Suprapubic skin (tissue), 4 donors: ENCODE data around the gene IFRD2.

Source experiments
- CTCF ChIP-seq, 2 donors: fragments of 200-600 bp in 1 of 2; fragments of 450-650 bp in 1 of 2; sonication (generic) in 1 of 2; IDR thresholded peaks; one replicate each; pipeline ENCODE4 v1.5.1; 2016 to 2019; ENCODE audit warnings: antibody characterized with exemption in 2 of 2, mild to moderate bottlenecking in 1 of 2, moderate library complexity in 1 of 2
- EP300 ChIP-seq: sonication (generic); formaldehyde crosslinking; IDR thresholded peaks from one replicate; pipeline ENCODE4 v1.6.1; 2017; ENCODE audit warnings: antibody characterized with exemption
- POLR2A ChIP-seq, 2 donors: fragments of 450-650 bp; IDR thresholded peaks; one replicate each; pipeline ENCODE4 v1.6.1; 2017; ENCODE audit warnings: antibody characterized with exemption in 2 of 2, mild to moderate bottlenecking in 2 of 2, moderate library complexity in 2 of 2
- POLR2AphosphoS5 ChIP-seq, 3 donors: sonication (generic); formaldehyde crosslinking; IDR thresholded peaks; one replicate each; pipeline ENCODE4 v1.6.1; 2017; ENCODE audit warnings: antibody characterized with exemption in 3 of 3

- TF ChIP-seq CTCF (IDR thresholded peaks at IDR 0.05) (no peak), POLR2A (IDR thresholded peaks at IDR 0.05) (no peak), EP300 (no peak), POLR2AphosphoS5 (IDR thresholded peaks at IDR 0.05) (no peak)
Measured at GRCh38 chr3:50266017-50266416, 26.2 kb downstream of the IFRD2 start.
